Measurements from ENCODE around the gene TSPAN31.

Gene TSPAN31

GRCh38 chr12:57735952-57736740 is 8.7 kb upstream of the TSPAN31 start:
- DNase-seq (ENCODE audit: low spot score): no peak

GRCh38 chr12:57736741-57737466 is 7.9 kb upstream of the TSPAN31 start:
- DNase-seq (ENCODE audit: low spot score): peak; percentile 58

- peak; percentile 67 for DNase-seq (ENCODE audit: low spot score)
Measured at GRCh38 chr12:57737467-57738460, 7.1 kb upstream of the TSPAN31 start.

GRCh38 chr12:57738661-57739237 is 6.1 kb upstream of the TSPAN31 start, which contains the start of gene AGAP2:
Gene AGAP2, minus strand, starts transcription at chr12:57738742. Its CDS starts 496 bp downstream, at chr12:57738246.
- peak; percentile 70 for DNase-seq (ENCODE audit: low spot score)

GRCh38 chr12:57739387-57739786 is 5.5 kb upstream of the TSPAN31 start:
- DNase-seq (ENCODE audit: low spot score): no peak

GRCh38 chr12:57739914-57740538 is 4.8 kb upstream of the TSPAN31 start:
- DNase-seq (ENCODE audit: low spot score): no peak

GRCh38 chr12:57740656-57741412 is 4.0 kb upstream of the TSPAN31 start:
- DNase-seq (ENCODE audit: low spot score): no peak

GRCh38 chr12:57741413-57741789 is 3.4 kb upstream of the TSPAN31 start:
- no peak for DNase-seq (ENCODE audit: low spot score)

- DNase-seq (ENCODE audit: low spot score): no peak
Measured at GRCh38 chr12:57741844-57742738, 2.7 kb upstream of the TSPAN31 start.

- DNase-seq (ENCODE audit: low spot score): no peak
Measured at GRCh38 chr12:57743769-57744168, 1.1 kb upstream of the TSPAN31 start.

- peak; percentile 89 for DNase-seq (ENCODE audit: low spot score)
Measured at GRCh38 chr12:57744194-57744776, 554 bp upstream of the TSPAN31 start.

GRCh38 chr12:57745485-57745881 is 644 bp downstream of the TSPAN31 start:
- DNase-seq (ENCODE audit: low spot score): no peak

- DNase-seq (ENCODE audit: low spot score): no peak
Measured at GRCh38 chr12:57746025-57746424, 1.2 kb downstream of the TSPAN31 start.

GRCh38 chr12:57749061-57749460 is 4.2 kb downstream of the TSPAN31 start:
- no peak for DNase-seq (ENCODE audit: low spot score)

GRCh38 chr12:57750561-57751431 is 6.0 kb downstream of the TSPAN31 start:
- no peak for DNase-seq (ENCODE audit: low spot score)

- DNase-seq (ENCODE audit: low spot score): no peak
Measured at GRCh38 chr12:57751432-57751787, 6.6 kb downstream of the TSPAN31 start.

GRCh38 chr12:57751788-57752667 is 7.2 kb downstream of the TSPAN31 start, which contains the start of gene CDK4:
Gene CDK4, minus strand, starts transcription at chr12:57752310. Its CDS starts 593 bp downstream, at chr12:57751717.
- peak; percentile 99 for DNase-seq (ENCODE audit: low spot score)
